Measurements from ENCODE around the gene PBX3. TPM values are rescaled to one million over a fixed set of nuclear protein-coding genes. Genes with fewer than 3 reads are reported as not detected.

PBX3 gene
- total and polyA plus RNA-seq, 2 donors (not counting 1 experiment from before 2014, with no cell fraction given), result 15.5 to 39.0 TPM

DNA sequence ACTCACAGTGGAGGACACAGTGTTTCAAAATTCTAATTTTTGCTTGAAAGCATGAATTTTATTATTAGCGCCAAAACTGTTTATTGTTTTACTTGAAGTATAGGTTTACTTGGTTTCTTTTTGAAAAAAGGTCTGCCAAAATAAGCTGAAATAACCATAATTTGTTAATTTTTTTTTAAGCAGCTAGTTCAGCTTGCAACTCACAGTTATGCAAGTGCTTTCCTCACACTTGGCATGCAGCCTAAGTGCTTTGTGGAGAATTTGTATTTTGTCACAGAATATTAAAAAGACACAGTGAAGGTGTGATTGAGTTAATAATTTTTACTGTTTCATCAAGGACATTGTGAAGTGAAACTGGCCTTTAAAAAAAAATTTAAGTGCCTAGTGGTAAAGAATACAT, 21.6 kb downstream of the PBX3 start:
- Histone ChIP-seq H3K79me2 (ENCODE audit: control insufficient read depth, insufficient read depth, low read length) (peaks cover 9% of the 10 kb centered on the region), H3K4me2 (replicated peaks; ENCODE audit: low read depth, low read length, poor library complexity, severe bottlenecking) (no peak overlapping the region), H3K9me3 (ENCODE audit: control extremely low read depth in 1 of 3, control insufficient read depth in 2 of 3, insufficient read depth in 1 of 3, low read length in 2 of 3) (no peaks in the 10 kb centered on the region), H3K4me1 (ENCODE audit: control insufficient read depth in 2 of 2, insufficient read depth in 2 of 2, low read length in 2 of 2) (peaks cover 10 to 12% of the 10 kb centered on the region in 2 donors), H4K20me1 (ENCODE audit: control insufficient read depth, insufficient read depth, low read length, poor library complexity, severe bottlenecking) (no peaks in the 10 kb centered on the region), H3K4me3 (ENCODE audit: control extremely low read depth in 1 of 5, extremely low read depth in 1 of 5, insufficient read depth in 1 of 5, low read depth in 2 of 5, low read length in 4 of 5) (no peak overlapping the region), H3K36me3 (replicated peaks in 1 of 2; ENCODE audit: control extremely low read depth in 1 of 2, control insufficient read depth in 1 of 2, extremely low read depth in 1 of 2, insufficient read depth in 2 of 2, low read length in 1 of 2) (no peaks in the 10 kb centered on the region), H3K27ac (ENCODE audit: low read length in 2 of 2) (no peak overlapping the region), H3K9ac (ENCODE audit: low read length) (no peak overlapping the region), H2AFZ (ENCODE audit: insufficient read depth, low read depth, low read length, poor library complexity, severe bottlenecking) (no peak overlapping the region), H3K27me3 (replicated peaks in 1 of 4; ENCODE audit: control extremely low read depth in 1 of 4, control insufficient read depth in 3 of 4, insufficient read depth in 4 of 4, low read length in 3 of 4) (no peaks in the 10 kb centered on the region)
- ChIA-PET CTCF (no interaction called here), POLR2A (no interaction called here)
- TF ChIP-seq, protein P1, sequence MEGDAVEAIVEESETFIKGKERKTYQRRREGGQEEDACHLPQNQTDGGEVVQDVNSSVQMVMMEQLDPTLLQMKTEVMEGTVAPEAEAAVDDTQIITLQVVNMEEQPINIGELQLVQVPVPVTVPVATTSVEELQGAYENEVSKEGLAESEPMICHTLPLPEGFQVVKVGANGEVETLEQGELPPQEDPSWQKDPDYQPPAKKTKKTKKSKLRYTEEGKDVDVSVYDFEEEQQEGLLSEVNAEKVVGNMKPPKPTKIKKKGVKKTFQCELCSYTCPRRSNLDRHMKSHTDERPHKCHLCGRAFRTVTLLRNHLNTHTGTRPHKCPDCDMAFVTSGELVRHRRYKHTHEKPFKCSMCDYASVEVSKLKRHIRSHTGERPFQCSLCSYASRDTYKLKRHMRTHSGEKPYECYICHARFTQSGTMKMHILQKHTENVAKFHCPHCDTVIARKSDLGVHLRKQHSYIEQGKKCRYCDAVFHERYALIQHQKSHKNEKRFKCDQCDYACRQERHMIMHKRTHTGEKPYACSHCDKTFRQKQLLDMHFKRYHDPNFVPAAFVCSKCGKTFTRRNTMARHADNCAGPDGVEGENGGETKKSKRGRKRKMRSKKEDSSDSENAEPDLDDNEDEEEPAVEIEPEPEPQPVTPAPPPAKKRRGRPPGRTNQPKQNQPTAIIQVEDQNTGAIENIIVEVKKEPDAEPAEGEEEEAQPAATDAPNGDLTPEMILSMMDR (IDR thresholded peaks at IDR 0.05), result no peak
- no peak for TF ChIP-seq EZH2 (IDR thresholded peaks at IDR 0.05; ENCODE audit: borderline replicate concordance, insufficient read depth, low read depth, low read length, poor library complexity, severe bottlenecking)
- no peak for ATAC-seq (ENCODE audit: low read depth)
- Mint-ChIP-seq H3K4me1 (peaks cover 29% of the 10 kb centered on the region), H3K27ac (no peak overlapping the region), H3K9me3 (ENCODE audit: insufficient read depth) (no peaks in the 10 kb centered on the region), H3K4me3 (no peak overlapping the region), H3K27me3 (no peaks in the 10 kb centered on the region)
- WGBS (ENCODE audit: insufficient coverage), result no CpG with 5 or more reads among the region's 1 CpG
- DNase-seq, result no peak
- intact Hi-C loops (cut with micrococcal nuclease), result loop anchor here (5.0 kb wide), 1 partner anchor 73 kb away; no protein-coding TSS in a partner anchor

DNA sequence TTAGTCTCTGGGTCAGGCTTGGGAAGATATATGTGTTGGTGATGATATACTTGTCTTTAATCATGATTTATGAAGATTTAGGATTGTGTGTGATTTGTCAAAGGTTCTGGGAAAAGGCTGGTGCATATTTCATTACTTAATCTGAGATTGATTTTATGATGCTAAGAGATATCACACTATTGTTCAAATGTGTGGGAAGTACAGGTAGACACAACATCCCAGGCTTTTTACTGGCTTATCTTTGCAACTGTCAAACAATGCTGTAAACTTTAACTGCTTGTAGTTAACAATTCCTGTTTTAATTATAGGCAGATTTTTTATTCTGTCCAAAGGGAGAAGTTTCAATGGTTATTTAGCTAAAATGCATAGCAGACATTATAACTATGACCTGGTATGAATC, 23.9 kb downstream of the PBX3 start:
- POLR2A ChIA-PET, result no interaction called here
- no peak overlapping the region for H3K4me3 Mint-ChIP-seq

More for the DNA sequence above, 23.9 kb downstream of the PBX3 start:
- Mint-ChIP-seq H3K27me3 (no peaks in the 10 kb centered on the region), H3K4me1 (peaks cover 30% of the 10 kb centered on the region), H3K27ac (no peak overlapping the region), H3K9me3 (ENCODE audit: insufficient read depth) (peaks cover 3% of the 10 kb centered on the region)
- Histone ChIP-seq H3K4me2 (replicated peaks; ENCODE audit: low read depth, low read length, poor library complexity, severe bottlenecking) (no peak overlapping the region), H3K27ac (ENCODE audit: low read length in 2 of 2) (no peak overlapping the region), H2AFZ (ENCODE audit: insufficient read depth, low read depth, low read length, poor library complexity, severe bottlenecking) (no peak overlapping the region), H3K36me3 (replicated peaks in 1 of 2; ENCODE audit: control extremely low read depth in 1 of 2, control insufficient read depth in 1 of 2, extremely low read depth in 1 of 2, insufficient read depth in 2 of 2, low read length in 1 of 2) (no peaks in the 10 kb centered on the region), H3K9me3 (ENCODE audit: control extremely low read depth in 1 of 3, control insufficient read depth in 2 of 3, insufficient read depth in 1 of 3, low read length in 2 of 3) (no peaks in the 10 kb centered on the region), H3K4me1 (ENCODE audit: control insufficient read depth in 2 of 2, insufficient read depth in 2 of 2, low read length in 2 of 2) (peaks cover 10 to 12% of the 10 kb centered on the region in 2 donors), H3K4me3 (ENCODE audit: control extremely low read depth in 1 of 5, extremely low read depth in 1 of 5, insufficient read depth in 1 of 5, low read depth in 2 of 5, low read length in 4 of 5) (no peak overlapping the region), H3K27me3 (replicated peaks in 1 of 4; ENCODE audit: control extremely low read depth in 1 of 4, control insufficient read depth in 3 of 4, insufficient read depth in 4 of 4, low read length in 3 of 4) (no peaks in the 10 kb centered on the region), H3K79me2 (ENCODE audit: control insufficient read depth, insufficient read depth, low read length) (peaks cover 27% of the 10 kb centered on the region), H4K20me1 (ENCODE audit: control insufficient read depth, insufficient read depth, low read length, poor library complexity, severe bottlenecking) (no peaks in the 10 kb centered on the region), H3K9ac (ENCODE audit: low read length) (no peak overlapping the region)
- TF ChIP-seq EZH2 (IDR thresholded peaks at IDR 0.05; ENCODE audit: borderline replicate concordance, insufficient read depth, low read depth, low read length, poor library complexity, severe bottlenecking), result no peak
- TF ChIP-seq, protein P1 (IDR thresholded peaks at IDR 0.05), result no peak
- DNase-seq, result no peak
- CTCF ChIA-PET, result interaction anchor here (1.0 kb wide), 1 partner anchor 10 kb away, joined by 3 read pairs; no protein-coding TSS in a partner anchor
- ATAC-seq (ENCODE audit: low read depth), result no peak
- intact Hi-C loops (cut with micrococcal nuclease), result no loop called here

All from B cell (primary cell).